Smooth muscle cell (in vitro differentiated cells): ENCODE measurements around the gene FAM83C. TPM values are rescaled to one million over a fixed set of nuclear protein-coding genes. Genes with fewer than 3 reads are reported as not detected.

ENCODE experiments used
- DNase-seq: peaks from one replicate; lab custom pipeline; 2025; ENCODE audit not compliant: unreplicated experiment; lab: John Stamatoyannopoulos, UW
- H2AFZ ChIP-seq: fragments of 200-600 bp; sonication (generic); 2 replicates; pipeline ENCODE4 v1.6.0; 2016; ENCODE audit warnings: antibody characterized with exemption, low read depth, mild to moderate bottlenecking
- H3F3A ChIP-seq: fragments of 200-600 bp; sonication (generic); 2 replicates; pipeline ENCODE4 v1.6.0; 2017; ENCODE audit warnings: antibody characterized with exemption, low read depth
- H3K27ac ChIP-seq: fragments of 200-600 bp; sonication (generic); 2 replicates; pipeline ENCODE4 v1.5.1; 2016; ENCODE audit warnings: low read depth, mild to moderate bottlenecking
- H3K27me3 ChIP-seq: fragments of 200-600 bp; sonication (generic); 2 replicates; pipeline ENCODE4 v1.6.1; 2016; ENCODE audit warnings: low read depth, mild to moderate bottlenecking
- H3K36me3 ChIP-seq: fragments of 200-600 bp; sonication (generic); 2 replicates; pipeline ENCODE4 v1.5.1; 2016; ENCODE audit warnings: low read depth
- H3K4me1 ChIP-seq: fragments of 200-600 bp; sonication (generic); 2 replicates; pipeline ENCODE4 v1.5.1; 2016; ENCODE audit warnings: low read depth
- H3K4me2 ChIP-seq: fragments of 200-600 bp; sonication (generic); 2 replicates; pipeline ENCODE4 v1.6.0; 2016; ENCODE audit warnings: mild to moderate bottlenecking
- H3K4me3 ChIP-seq: fragments of 200-600 bp; sonication (generic); 2 replicates; pipeline ENCODE4 v1.5.1; 2016; ENCODE audit warnings: mild to moderate bottlenecking
- H3K79me2 ChIP-seq: fragments of 200-600 bp; sonication (generic); 2 replicates; pipeline ENCODE4 v1.6.0; 2016; ENCODE audit warnings: low read depth, mild to moderate bottlenecking
- H3K9ac ChIP-seq: fragments of 200-600 bp; sonication (generic); 2 replicates; pipeline ENCODE4 v1.6.0; 2016; ENCODE audit warnings: low read depth
- H3K9me3 ChIP-seq: fragments of 200-600 bp; sonication (generic); replicated peaks from 2 replicates; pipeline ENCODE4 v1.5.1; 2016; ENCODE audit warnings: low read depth
- H4K20me1 ChIP-seq: fragments of 200-600 bp; sonication (generic); 2 replicates; pipeline ENCODE4 v1.6.0; 2016; ENCODE audit warnings: low read depth
- CTCF ChIP-seq: fragments of 200-600 bp; sonication (generic); IDR thresholded peaks from 2 replicates; pipeline ENCODE4 v1.5.1; 2017; ENCODE audit warnings: borderline replicate concordance, mild to moderate bottlenecking, antibody characterized with exemption; ENCODE audit not compliant: insufficient read depth, poor library complexity, severe bottlenecking
- WGBS: methylation state at CpG from one replicate; pipeline ENCODE4 v1.1.7; 2016; ENCODE audit warnings: low lambda C conversion rate; 5-methylcytosine and 5-hydroxymethylcytosine counted together
- polyA plus RNA-seq: library from polyadenylated mRNA; unstranded; fragments of >200 nt; fragmentation: Nextera tagmentation; extraction: Ambion mirVana; gene quantifications from 2 replicates; pipeline ENCODE4 v1.2.1, GENCODE V29; 2016
- total RNA-seq: library from RNA; depleted of rRNA; stranded (reverse); fragments of >200 nt; gene quantifications from 2 replicates; pipeline ENCODE4 v1.2.3, GENCODE V29; 2014

The FAM83C gene
- total and polyA plus RNA-seq, 2 experiments from 2014 or later: 0.49 TPM; not detected in 1

GRCh38 chr20:35299780-35300179 lies 7.6 kb upstream of the FAM83C start:
- H3K79me2 ChIP-seq: no peaks in the 10 kb centered on the region
- 89% methylated on average over 4 of the region's 4 CpGs for WGBS
- TF ChIP-seq CTCF: no peak
- peaks cover under 1% of the 10 kb centered on the region for H3F3A ChIP-seq
- H3K27ac ChIP-seq: no peak overlapping the region
- H3K4me1 ChIP-seq: no peaks in the 10 kb centered on the region
- H3K27me3 ChIP-seq: no peaks in the 10 kb centered on the region
- no peaks in the 10 kb centered on the region for H3K36me3 ChIP-seq
- no peak overlapping the region for H3K4me3 ChIP-seq
- no peak overlapping the region for H2AFZ ChIP-seq
- no peak overlapping the region for H3K9ac ChIP-seq
- no peak overlapping the region for H3K4me2 ChIP-seq
- no peak for DNase-seq
- no peaks in the 10 kb centered on the region for H3K9me3 ChIP-seq
- no peaks in the 10 kb centered on the region for H4K20me1 ChIP-seq

GRCh38 chr20:35298264-35298663 lies 6.0 kb upstream of the FAM83C start:
- Histone ChIP-seq H3K27me3 (no peaks in the 10 kb centered on the region), H3K4me2 (no peak overlapping the region), H3K36me3 (no peaks in the 10 kb centered on the region), H4K20me1 (no peaks in the 10 kb centered on the region), H2AFZ (no peak overlapping the region), H3K9ac (no peak overlapping the region), H3K4me3 (no peak overlapping the region), H3K79me2 (no peaks in the 10 kb centered on the region), H3K9me3 (no peaks in the 10 kb centered on the region), H3K27ac (no peak overlapping the region), H3F3A (no peaks in the 10 kb centered on the region), H3K4me1 (no peaks in the 10 kb centered on the region)
- 82% methylated on average over 5 of the region's 5 CpGs for WGBS
- no peak for TF ChIP-seq CTCF
- no peak for DNase-seq

GRCh38 chr20:35297740-35298139 lies 5.5 kb upstream of the FAM83C start:
- TF ChIP-seq CTCF: no peak
- H3K4me3 ChIP-seq: no peak overlapping the region
- H3K27me3 ChIP-seq: no peaks in the 10 kb centered on the region
- H3K4me2 ChIP-seq: no peak overlapping the region
- no peak overlapping the region for H3K9ac ChIP-seq
- no peak overlapping the region for H2AFZ ChIP-seq
- no peaks in the 10 kb centered on the region for H3F3A ChIP-seq
- no peak overlapping the region for H3K27ac ChIP-seq
- WGBS: 94% methylated on average over 14 of the region's 14 CpGs
- no peak for DNase-seq
- H3K9me3 ChIP-seq: no peaks in the 10 kb centered on the region
- no peaks in the 10 kb centered on the region for H3K4me1 ChIP-seq
- H3K36me3 ChIP-seq: no peaks in the 10 kb centered on the region
- H3K79me2 ChIP-seq: no peaks in the 10 kb centered on the region
- no peaks in the 10 kb centered on the region for H4K20me1 ChIP-seq

GRCh38 chr20:35297155-35297554 lies 4.9 kb upstream of the FAM83C start:
- H3F3A ChIP-seq: no peaks in the 10 kb centered on the region
- no peak overlapping the region for H3K9ac ChIP-seq
- TF ChIP-seq CTCF: no peak
- H3K4me2 ChIP-seq: no peak overlapping the region
- H3K4me1 ChIP-seq: no peaks in the 10 kb centered on the region
- no peak overlapping the region for H3K27ac ChIP-seq
- H3K79me2 ChIP-seq: no peaks in the 10 kb centered on the region
- no peaks in the 10 kb centered on the region for H3K36me3 ChIP-seq
- H3K27me3 ChIP-seq: no peaks in the 10 kb centered on the region
- H3K9me3 ChIP-seq: no peaks in the 10 kb centered on the region
- no peaks in the 10 kb centered on the region for H4K20me1 ChIP-seq
- H2AFZ ChIP-seq: no peak overlapping the region
- DNase-seq: no peak
- WGBS: 71% methylated on average over 8 of the region's 8 CpGs
- H3K4me3 ChIP-seq: no peak overlapping the region
